GM23338 (cell line): ENCODE data around the gene HSDL2.

Source experiments
- CTCF ChIP-seq, 2 experiments: fragments of 200-600 bp in 1 of 2; sonication (generic) in 1 of 2; conservative IDR thresholded peaks; 2 replicates each; pipeline versions ENCODE4 v1.5.1 to v1.6.1; 2016 to 2017; ENCODE audit warnings: antibody characterized with exemption in 2 of 2, low read depth in 2 of 2, mild to moderate bottlenecking in 2 of 2, moderate library complexity in 1 of 2
- EZH2 ChIP-seq: fragments of 200-600 bp; sonication (generic); IDR thresholded peaks from one replicate; pipeline ENCODE4 v1.8.0; 2017; ENCODE audit warnings: antibody characterized with exemption, mild to moderate bottlenecking, low read depth; ENCODE audit not compliant: unreplicated experiment
- EZH2phosphoT487 ChIP-seq: fragments of 200-600 bp; sonication (generic); IDR thresholded peaks from one replicate; pipeline ENCODE4 v1.8.1; 2018; ENCODE audit warnings: antibody characterized with exemption; ENCODE audit not compliant: unreplicated experiment
- JUNB ChIP-seq: IDR thresholded peaks from one replicate; pipeline ENCODE4 v1.6.1; 2016; ENCODE audit warnings: antibody characterized with exemption; ENCODE audit not compliant: unreplicated experiment
- POLR2AphosphoS5 ChIP-seq: IDR thresholded peaks from 2 replicates; pipeline ENCODE4 v1.6.1; 2016; ENCODE audit warnings: antibody characterized with exemption, low read depth
- REST ChIP-seq: IDR thresholded peaks from one replicate; pipeline ENCODE4 v1.6.1; 2018; ENCODE audit warnings: antibody characterized with exemption; ENCODE audit not compliant: unreplicated experiment

GRCh38 chr9:112421771-112422222, 41.9 kb downstream of the HSDL2 start:
- TF ChIP-seq CTCF (conservative IDR thresholded peaks at IDR 0.05; ENCODE audit: low read depth in 2 of 2) (no peak), REST (no peak), POLR2AphosphoS5 (no peak), JUNB (no peak), EZH2phosphoT487 (no peak), EZH2 (no peak)
